Esophagus muscularis mucosa (tissue), 4 donors: ENCODE measurements around the gene GRK5. TPM values are rescaled to one million over a fixed set of nuclear protein-coding genes. Genes with fewer than 3 reads are reported as not detected.

Source experiments
- DNase-seq: peaks from one replicate; pipeline ENCODE4 v3.0.0-alpha.2; 2017; ENCODE audit errors: extremely low spot score
- H3K27ac ChIP-seq, 4 donors: fragments of 200-600 bp; sonication (generic); replicated peaks in 1 of 4; 1 replicate in 3 of 4; 2 replicates in 1 of 4; pipeline ENCODE4 v1.5.1; 2016 to 2019; ENCODE audit warnings: mild to moderate bottlenecking in 1 of 4
- H3K27me3 ChIP-seq, 4 donors: fragments of 200-600 bp; sonication (generic); one replicate each; pipeline versions ENCODE4 v1.5.1 to v1.6.0; 2016 to 2019
- H3K36me3 ChIP-seq, 4 donors: fragments of 200-600 bp; sonication (generic); one replicate each; pipeline ENCODE4 v1.5.1; 2016 to 2019
- H3K4me1 ChIP-seq, 4 donors: fragments of 200-600 bp; sonication (generic); one replicate each; pipeline ENCODE4 v1.5.1; 2016 to 2019
- H3K4me3 ChIP-seq, 4 donors: fragments of 200-600 bp; sonication (generic); 1 replicate in 2 of 4; 2 replicates in 2 of 4; pipeline ENCODE4 v1.5.1; 2016 to 2019; ENCODE audit warnings: mild to moderate bottlenecking in 4 of 4, moderate library complexity in 1 of 4
- H3K9me3 ChIP-seq, 4 donors: fragments of 200-600 bp; sonication (generic); 1 replicate in 3 of 4; 2 replicates in 1 of 4; pipeline ENCODE4 v1.5.1; 2016 to 2019
- EP300 ChIP-seq: sonication (generic); formaldehyde crosslinking; IDR thresholded peaks from one replicate; pipeline ENCODE4 v1.6.1; 2017; ENCODE audit warnings: antibody characterized with exemption
- POLR2A ChIP-seq: fragments of 450-650 bp; IDR thresholded peaks from one replicate; pipeline ENCODE4 v1.6.1; 2017; ENCODE audit warnings: antibody characterized with exemption, moderate library complexity, mild to moderate bottlenecking, low read depth
- POLR2AphosphoS5 ChIP-seq, 2 donors: sonication (generic); formaldehyde crosslinking; IDR thresholded peaks; one replicate each; pipeline ENCODE4 v1.6.1; 2017; ENCODE audit warnings: antibody characterized with exemption in 2 of 2
- WGBS: methylation state at CpG from one replicate; pipeline ENCODE4 v1.1.5; 2018; 5-methylcytosine and 5-hydroxymethylcytosine counted together
- intact Hi-C: fragments of 100-400 bp; cut with DNase I; formaldehyde crosslinking; loops from one replicate; pipeline ENCODE4 v1.15.1; 2023
- total RNA-seq, 4 donors: library from RNA; depleted of rRNA; stranded (reverse); fragments of >200 nt; gene quantifications; one replicate each; pipeline versions ENCODE4 v1.1.0 to v1.2.1, GENCODE V29; 2016
- TF ChIP-seq, protein P1 (sequence below), 3 experiments: fragments of 200-600 bp in 2 of 3; fragments of 450-650 bp in 1 of 3; sonication (generic) in 2 of 3; IDR thresholded peaks; one replicate each; pipeline ENCODE4 v1.5.1; 2017 to 2019; ENCODE audit warnings: antibody characterized with exemption in 3 of 3, mild to moderate bottlenecking in 2 of 3, moderate library complexity in 1 of 3

The GRK5 gene
- total RNA-seq, 4 donors from 2014 or later = 39.6 to 64.4 (median 50.7) TPM

GRCh38 chr10:119447823-119448546 is 240.6 kb downstream of the GRK5 start:
- Histone ChIP-seq H3K4me1 (peaks cover 0 to 21% (median 11%) of the 10 kb centered on the region in 4 donors), H3K36me3 (peaks cover 11 to 87% (median 79%) of the 10 kb centered on the region in 4 donors), H3K4me3 (no peak overlapping the region), H3K27me3 (no peaks in the 10 kb centered on the region), H3K9me3 (no peaks in the 10 kb centered on the region), H3K27ac (no peak overlapping the region)
- 90% methylated on average over 13 of the region's 18 CpGs for WGBS
- intact Hi-C loops = no loop called here
- no peak for DNase-seq
- TF ChIP-seq POLR2A (no peak), EP300 (no peak), POLR2AphosphoS5 (IDR thresholded peaks at IDR 0.05) (no peak)
- TF ChIP-seq, protein P1, sequence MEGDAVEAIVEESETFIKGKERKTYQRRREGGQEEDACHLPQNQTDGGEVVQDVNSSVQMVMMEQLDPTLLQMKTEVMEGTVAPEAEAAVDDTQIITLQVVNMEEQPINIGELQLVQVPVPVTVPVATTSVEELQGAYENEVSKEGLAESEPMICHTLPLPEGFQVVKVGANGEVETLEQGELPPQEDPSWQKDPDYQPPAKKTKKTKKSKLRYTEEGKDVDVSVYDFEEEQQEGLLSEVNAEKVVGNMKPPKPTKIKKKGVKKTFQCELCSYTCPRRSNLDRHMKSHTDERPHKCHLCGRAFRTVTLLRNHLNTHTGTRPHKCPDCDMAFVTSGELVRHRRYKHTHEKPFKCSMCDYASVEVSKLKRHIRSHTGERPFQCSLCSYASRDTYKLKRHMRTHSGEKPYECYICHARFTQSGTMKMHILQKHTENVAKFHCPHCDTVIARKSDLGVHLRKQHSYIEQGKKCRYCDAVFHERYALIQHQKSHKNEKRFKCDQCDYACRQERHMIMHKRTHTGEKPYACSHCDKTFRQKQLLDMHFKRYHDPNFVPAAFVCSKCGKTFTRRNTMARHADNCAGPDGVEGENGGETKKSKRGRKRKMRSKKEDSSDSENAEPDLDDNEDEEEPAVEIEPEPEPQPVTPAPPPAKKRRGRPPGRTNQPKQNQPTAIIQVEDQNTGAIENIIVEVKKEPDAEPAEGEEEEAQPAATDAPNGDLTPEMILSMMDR (IDR thresholded peaks at IDR 0.05) = no peak

DNA sequence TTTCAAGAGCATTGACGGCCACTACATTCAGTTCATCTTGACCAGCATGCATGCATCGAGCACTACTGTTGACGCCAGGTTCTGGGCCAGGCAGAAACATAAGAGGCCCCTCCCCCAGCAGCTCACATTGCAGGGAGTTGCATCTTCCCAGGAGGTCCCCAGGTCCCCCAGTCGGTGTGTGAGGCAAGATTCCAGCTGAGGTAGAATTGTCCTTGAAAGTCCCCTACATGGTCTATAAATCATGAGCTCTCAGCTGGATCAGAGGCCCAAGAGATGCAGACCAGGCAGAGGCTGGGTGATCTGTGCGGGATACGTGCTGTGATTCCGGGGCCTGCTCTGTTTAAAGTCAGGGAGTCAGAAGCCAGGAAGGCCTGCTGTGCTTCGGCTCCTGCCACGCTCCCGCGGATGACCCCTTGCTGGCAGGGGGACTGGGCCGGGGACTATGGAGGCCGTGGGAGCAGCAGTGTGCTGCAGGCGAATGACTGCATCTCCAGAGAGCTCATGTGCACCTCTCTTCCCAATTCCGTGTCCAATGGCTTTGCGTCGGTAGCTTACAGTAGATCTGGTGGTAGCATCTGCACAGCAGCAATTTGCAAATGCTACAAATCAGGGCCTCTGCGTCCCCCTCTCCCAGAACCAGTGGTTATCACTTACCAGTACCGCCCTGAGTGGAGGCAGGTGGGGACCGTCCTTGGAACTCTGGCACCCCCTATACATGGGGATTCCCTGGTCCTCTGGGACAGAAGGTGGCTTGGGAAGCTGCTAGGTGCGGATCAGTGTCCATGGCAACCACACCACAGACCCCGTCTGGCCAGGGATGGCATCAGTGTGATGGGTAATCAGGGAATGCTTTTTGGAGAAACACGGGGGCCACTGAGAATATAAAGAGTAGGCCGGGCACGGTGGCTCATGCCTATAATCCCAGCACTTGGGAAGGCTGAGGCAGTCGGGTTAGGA is 241.5 kb downstream of the GRK5 start:
- H3K4me3 ChIP-seq = no peak overlapping the region
- peaks cover 0 to 21% (median 11%) of the 10 kb centered on the region in 4 donors for H3K4me1 ChIP-seq
- H3K36me3 ChIP-seq = peaks cover 10 to 87% (median 81%) of the 10 kb centered on the region in 4 donors
- no peaks in the 10 kb centered on the region for H3K9me3 ChIP-seq
- H3K27me3 ChIP-seq = no peaks in the 10 kb centered on the region
- DNase-seq = no peak
- intact Hi-C loops = no loop called here
- WGBS = 91% methylated on average over 15 of the region's 26 CpGs
- TF ChIP-seq POLR2AphosphoS5 (IDR thresholded peaks at IDR 0.05) (no peak), EP300 (no peak), POLR2A (no peak)
- TF ChIP-seq, protein P1 (IDR thresholded peaks at IDR 0.05) = no peak
- H3K27ac ChIP-seq = no peak overlapping the region

- Histone ChIP-seq H3K27ac (peak overlapping the region in 1 of 4 donors; percentile 36), H3K36me3 (peaks cover 14 to 87% (median 82%) of the 10 kb centered on the region in 4 donors), H3K27me3 (no peaks in the 10 kb centered on the region), H3K4me1 (peaks cover 0 to 21% (median 10%) of the 10 kb centered on the region in 4 donors), H3K4me3 (no peak overlapping the region), H3K9me3 (no peaks in the 10 kb centered on the region)
- no peak for DNase-seq
- intact Hi-C loops = no loop called here
- 81% methylated on average over 16 of the region's 16 CpGs for WGBS
- TF ChIP-seq EP300 = no peak
- TF ChIP-seq POLR2AphosphoS5 (IDR thresholded peaks at IDR 0.05) = no peak
- TF ChIP-seq POLR2A = no peak
- TF ChIP-seq, protein P1 (IDR thresholded peaks at IDR 0.05) = no peak
These were observed 242.5 kb downstream of the GRK5 start for GRCh38 chr10:119449760-119450461.

- Histone ChIP-seq H3K4me1 (peaks cover 0 to 13% (median 3%) of the 10 kb centered on the region in 4 donors), H3K27me3 (no peaks in the 10 kb centered on the region), H3K4me3 (no peak overlapping the region), H3K9me3 (no peaks in the 10 kb centered on the region), H3K36me3 (peaks cover 14 to 94% (median 87%) of the 10 kb centered on the region in 4 donors), H3K27ac (peak overlapping the region in 1 of 4 donors; percentile 36)
- 72% methylated on average over 8 of the region's 16 CpGs for WGBS
- no peak for DNase-seq
- TF ChIP-seq EP300 (no peak), POLR2A (no peak), POLR2AphosphoS5 (IDR thresholded peaks at IDR 0.05) (no peak)
- TF ChIP-seq, protein P1 (IDR thresholded peaks at IDR 0.05) = no peak
- intact Hi-C loops = no loop called here
These were observed 243.4 kb downstream of the GRK5 start for GRCh38 chr10:119450606-119451299.
